ENCODE results near the gene P2RX3.
"Not testable (repeated sequence)": the region's sequence is repeated elsewhere in the genome, so short reads cannot be mapped to it uniquely, and the experiment has no call there.

The P2RX3 gene

DNA sequence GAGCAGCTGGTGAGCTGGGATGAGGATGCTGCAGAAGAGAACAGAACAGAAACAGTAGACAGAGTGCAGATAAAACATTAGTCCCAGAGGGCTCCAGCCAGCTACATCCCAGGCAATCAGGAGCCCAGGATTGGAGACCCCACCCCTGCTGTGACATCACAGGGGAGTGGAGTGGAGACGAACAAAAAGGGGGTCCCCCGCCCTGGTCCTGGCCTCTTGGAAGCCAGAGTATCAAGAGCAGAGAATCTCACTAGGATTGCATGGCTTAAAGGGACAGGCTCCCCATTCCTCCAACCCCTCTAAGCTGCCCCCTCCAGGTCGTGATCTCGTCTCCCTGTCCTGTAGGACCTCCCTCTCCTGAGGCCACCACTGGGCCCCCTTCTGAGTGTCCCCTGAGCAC lies at the start of gene P2RX3:
P2RX3 (plus strand) TSS at position 211 of the 400 bp plus-strand sequence. CDS start 199 bp downstream, outside the sequence.
- H3K4me3 ChIP-seq (ENCODE audit: low read depth, low read length), result no peak within 1 kb of the TSS
- H3K27me3 ChIP-seq (replicated peaks), result peaks cover 3% of the 10 kb centered on the region
- H3K27ac ChIP-seq, result no peak within 1 kb of the TSS
- in situ Hi-C loops (cut with HindIII; ENCODE audit: low pct_ligation_motif_present, low sequenced_read_pairs), result no loop called here
- TF ChIP-seq, protein P1, sequence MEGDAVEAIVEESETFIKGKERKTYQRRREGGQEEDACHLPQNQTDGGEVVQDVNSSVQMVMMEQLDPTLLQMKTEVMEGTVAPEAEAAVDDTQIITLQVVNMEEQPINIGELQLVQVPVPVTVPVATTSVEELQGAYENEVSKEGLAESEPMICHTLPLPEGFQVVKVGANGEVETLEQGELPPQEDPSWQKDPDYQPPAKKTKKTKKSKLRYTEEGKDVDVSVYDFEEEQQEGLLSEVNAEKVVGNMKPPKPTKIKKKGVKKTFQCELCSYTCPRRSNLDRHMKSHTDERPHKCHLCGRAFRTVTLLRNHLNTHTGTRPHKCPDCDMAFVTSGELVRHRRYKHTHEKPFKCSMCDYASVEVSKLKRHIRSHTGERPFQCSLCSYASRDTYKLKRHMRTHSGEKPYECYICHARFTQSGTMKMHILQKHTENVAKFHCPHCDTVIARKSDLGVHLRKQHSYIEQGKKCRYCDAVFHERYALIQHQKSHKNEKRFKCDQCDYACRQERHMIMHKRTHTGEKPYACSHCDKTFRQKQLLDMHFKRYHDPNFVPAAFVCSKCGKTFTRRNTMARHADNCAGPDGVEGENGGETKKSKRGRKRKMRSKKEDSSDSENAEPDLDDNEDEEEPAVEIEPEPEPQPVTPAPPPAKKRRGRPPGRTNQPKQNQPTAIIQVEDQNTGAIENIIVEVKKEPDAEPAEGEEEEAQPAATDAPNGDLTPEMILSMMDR (IDR thresholded peaks at IDR 0.05; ENCODE audit: low read depth, low read length, missing control alignments), result no peak
- no peak for DNase-seq
- peaks cover 2% of the 10 kb centered on the region for H3K36me3 ChIP-seq (replicated peaks)

DNA sequence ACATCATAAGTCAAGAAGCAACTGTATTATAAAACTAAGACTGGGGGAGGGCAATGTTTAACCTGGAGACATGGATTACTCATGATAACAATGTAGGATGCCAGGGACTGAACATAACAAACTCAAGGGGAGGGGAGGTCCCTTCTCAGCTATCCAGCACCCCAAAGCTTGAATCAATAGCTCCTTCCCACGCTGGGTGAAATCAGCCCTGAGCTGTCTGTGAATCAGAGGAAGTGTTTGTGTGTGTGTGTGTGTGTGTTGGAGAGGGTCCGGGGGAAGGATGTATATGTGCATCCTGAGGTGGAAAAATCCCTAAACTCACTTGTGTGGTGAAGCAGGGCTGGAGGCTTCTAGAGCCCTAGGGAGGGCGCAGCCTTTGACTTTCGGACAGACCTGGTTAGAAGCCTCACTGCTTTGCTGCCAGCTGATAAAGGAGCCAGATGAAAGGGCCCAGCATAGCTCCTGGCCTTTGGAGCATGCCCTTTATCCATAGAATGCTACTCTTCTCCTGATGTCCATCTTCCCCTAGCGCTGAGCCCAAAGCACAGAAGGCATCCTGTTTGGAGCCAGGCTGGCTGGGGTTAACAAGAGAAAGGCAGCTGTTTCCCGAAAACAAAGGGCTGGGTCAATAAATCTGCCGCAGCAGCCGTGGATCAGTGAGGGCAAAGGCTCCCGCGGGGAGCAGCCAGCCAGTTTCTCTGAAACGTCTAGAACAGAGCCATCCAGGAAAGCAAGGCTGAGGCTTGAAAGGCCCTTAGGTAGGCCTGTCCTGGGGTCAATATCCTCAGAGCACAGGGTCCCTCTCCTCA lies 49.2 kb upstream of the P2RX3 start:
- TF ChIP-seq, protein P1 (IDR thresholded peaks at IDR 0.05; ENCODE audit: low read depth, low read length, missing control alignments), result no peak
- H3K27me3 ChIP-seq (replicated peaks), result no peaks in the 10 kb centered on the region
- DNase-seq, result peak; percentile 93
- no peak overlapping the region for H3K4me3 ChIP-seq (ENCODE audit: low read depth, low read length)
- no peaks in the 10 kb centered on the region for H3K36me3 ChIP-seq (replicated peaks)
- in situ Hi-C loops (cut with HindIII; ENCODE audit: low pct_ligation_motif_present, low sequenced_read_pairs), result no loop called here
- H3K27ac ChIP-seq, result peak overlapping the region; percentile 84

DNA sequence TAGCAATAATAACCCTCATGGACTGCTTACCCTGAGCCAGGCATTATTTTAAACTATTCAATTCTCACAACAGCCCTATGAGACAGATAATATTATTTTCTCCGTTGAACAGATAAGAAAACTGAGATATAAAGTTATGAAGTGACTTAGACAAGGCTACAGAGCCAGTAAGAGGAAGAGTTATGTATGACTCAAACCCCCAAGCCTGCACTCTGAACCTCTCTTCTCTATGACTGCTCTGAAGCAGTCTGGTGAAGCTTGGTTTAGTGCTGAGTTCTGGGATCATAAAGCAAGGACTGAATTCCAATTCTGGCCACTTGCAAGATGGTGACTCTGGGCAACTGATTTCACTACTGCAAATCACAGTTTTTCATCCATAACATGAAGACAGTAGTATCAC lies 47.9 kb upstream of the P2RX3 start:
- Histone ChIP-seq H3K27me3 (replicated peaks) (no peaks in the 10 kb centered on the region), H3K27ac (peak overlapping the region; percentile 84)
- in situ Hi-C loops (cut with HindIII; ENCODE audit: low pct_ligation_motif_present, low sequenced_read_pairs), result no loop called here

DNA sequence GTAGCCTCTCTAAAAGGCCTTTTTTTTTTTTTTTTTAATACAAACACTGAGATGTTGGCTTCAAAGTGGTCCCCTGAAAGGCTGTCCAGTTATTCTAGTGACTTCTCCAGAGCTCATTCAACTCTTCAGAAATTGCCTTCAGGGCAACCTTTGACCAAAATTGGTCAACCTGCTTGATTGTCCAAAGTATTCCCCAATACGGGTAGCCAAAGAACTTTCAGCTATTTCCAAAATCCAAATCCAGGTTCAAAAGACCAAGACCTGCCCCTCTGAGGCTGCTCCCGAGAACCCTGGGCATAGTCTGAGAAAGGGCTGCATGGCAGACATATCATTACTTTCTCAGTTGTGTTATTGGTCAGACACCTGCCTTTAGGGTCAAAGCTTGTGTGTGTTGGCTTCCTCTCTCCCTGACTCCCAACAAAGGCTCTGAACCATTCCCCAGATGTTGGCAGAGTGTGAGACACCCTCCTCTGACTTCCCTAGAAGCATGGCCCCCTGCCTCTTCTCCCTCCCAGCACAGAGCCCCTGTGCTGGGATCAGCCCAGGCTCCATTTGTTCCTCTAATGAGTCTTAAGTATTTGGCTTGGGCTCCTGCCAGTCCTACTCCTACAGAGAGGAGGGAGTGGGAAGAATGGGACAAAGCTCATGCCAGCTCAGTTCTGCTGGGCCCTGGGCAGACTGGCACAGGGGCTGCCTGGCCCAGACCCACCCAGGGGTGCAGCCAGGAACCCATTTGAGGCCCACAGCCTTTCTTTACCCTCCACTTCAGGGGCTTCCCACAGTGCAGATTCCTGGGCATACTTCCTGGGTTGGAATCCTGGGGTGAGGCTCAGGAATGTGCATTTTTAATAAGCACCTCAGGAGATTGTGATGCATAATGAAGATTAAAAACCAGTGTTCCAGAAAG lies 43.7 kb upstream of the P2RX3 start:
- no peak overlapping the region for H3K27ac ChIP-seq
- H3K4me3 ChIP-seq (ENCODE audit: low read depth, low read length), result no peak overlapping the region
- no peak for DNase-seq
- H3K36me3 ChIP-seq (replicated peaks), result peaks cover 28% of the 10 kb centered on the region
- H3K27me3 ChIP-seq (replicated peaks), result no peaks in the 10 kb centered on the region
- TF ChIP-seq, protein P1 (IDR thresholded peaks at IDR 0.05; ENCODE audit: low read depth, low read length, missing control alignments), result no peak
- in situ Hi-C loops (cut with HindIII; ENCODE audit: low pct_ligation_motif_present, low sequenced_read_pairs), result no loop called here

More for the DNA sequence above, 47.9 kb upstream of the P2RX3 start:
- DNase-seq, result peak; percentile 87
- Histone ChIP-seq H3K36me3 (replicated peaks) (no peaks in the 10 kb centered on the region), H3K4me3 (ENCODE audit: low read depth, low read length) (no peak overlapping the region)
- TF ChIP-seq, protein P1 (IDR thresholded peaks at IDR 0.05; ENCODE audit: low read depth, low read length, missing control alignments), result no peak

DNA sequence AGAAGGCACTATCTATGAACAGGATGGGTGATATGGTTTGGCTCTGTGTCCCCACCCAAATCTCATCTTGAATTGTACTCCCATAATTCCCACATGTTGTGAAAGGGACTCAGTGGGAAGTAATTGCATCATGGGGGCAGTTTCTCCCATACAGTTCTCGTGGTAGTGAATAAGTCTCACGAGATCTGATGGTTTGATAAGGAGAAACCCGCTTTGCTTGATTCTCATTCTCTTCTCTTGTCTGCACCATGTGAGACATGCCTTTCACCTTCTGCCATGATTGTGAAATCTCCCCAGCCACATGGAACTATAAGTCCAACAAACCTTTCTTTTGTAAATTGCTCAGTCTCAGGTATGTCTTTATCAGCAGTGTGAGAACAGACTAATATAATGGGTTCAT lies 41.9 kb upstream of the P2RX3 start:
- H3K27ac ChIP-seq; H3K27me3 ChIP-seq (replicated peaks); in situ Hi-C loops (cut with HindIII; ENCODE audit: low pct_ligation_motif_present, low sequenced_read_pairs); H3K4me3 ChIP-seq (ENCODE audit: low read depth, low read length); DNase-seq: not testable (repeated sequence)
- H3K36me3 ChIP-seq (replicated peaks), result peaks cover 45% of the 10 kb centered on the region

DNA sequence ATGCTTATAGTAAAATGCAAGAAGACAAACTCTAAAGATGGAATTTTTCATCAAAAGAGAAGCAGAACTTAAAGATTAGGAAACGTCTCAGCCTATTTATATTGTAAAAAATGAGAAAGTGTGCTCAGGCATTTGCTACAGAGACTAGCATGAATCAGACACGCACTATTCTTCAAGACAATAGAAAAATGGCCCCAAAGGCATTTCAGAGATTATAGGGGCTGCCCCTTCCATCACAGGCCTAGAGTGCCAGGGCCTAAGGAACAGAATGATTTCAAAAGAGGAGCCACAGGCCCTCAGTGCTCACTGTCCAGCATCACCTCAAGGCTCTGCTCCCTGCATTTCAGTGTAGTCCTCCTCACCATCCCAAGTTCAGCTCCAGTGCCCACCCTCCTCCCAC lies 40.9 kb upstream of the P2RX3 start:
- Histone ChIP-seq H3K27me3 (replicated peaks) (no peaks in the 10 kb centered on the region), H3K27ac (no peak overlapping the region), H3K36me3 (replicated peaks) (peaks cover 56% of the 10 kb centered on the region), H3K4me3 (ENCODE audit: low read depth, low read length) (no peak overlapping the region)
- DNase-seq, result no peak
- TF ChIP-seq, protein P1 (IDR thresholded peaks at IDR 0.05; ENCODE audit: low read depth, low read length, missing control alignments), result no peak
- in situ Hi-C loops (cut with HindIII; ENCODE audit: low pct_ligation_motif_present, low sequenced_read_pairs), result no loop called here

Measured in brain microvascular endothelial cell (primary cell).